ENCODE results near the gene NEO1.
A peak's percentile ranks its signal among the peaks of the same experiment; 100 is the strongest.

Gene NEO1

DNA sequence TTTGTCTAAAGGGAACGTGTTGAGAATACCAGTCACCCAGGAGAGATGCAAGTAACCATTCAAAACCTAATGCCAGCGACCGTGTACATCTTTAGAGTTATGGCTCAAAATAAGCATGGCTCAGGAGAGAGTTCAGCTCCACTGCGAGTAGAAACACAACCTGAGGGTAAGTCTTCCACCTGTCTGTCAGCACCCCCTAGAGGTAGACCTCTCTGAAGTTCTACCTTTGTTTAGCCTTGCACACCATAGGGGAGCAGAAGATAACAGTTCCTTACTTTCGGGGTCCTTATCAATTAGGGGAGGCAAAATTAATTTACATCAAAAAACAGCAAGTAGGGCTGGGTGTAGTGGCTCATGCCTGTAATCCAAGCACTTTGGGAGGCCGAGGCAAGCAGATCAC is 192.1 kb downstream of the NEO1 start:
- TF ChIP-seq, protein P1, sequence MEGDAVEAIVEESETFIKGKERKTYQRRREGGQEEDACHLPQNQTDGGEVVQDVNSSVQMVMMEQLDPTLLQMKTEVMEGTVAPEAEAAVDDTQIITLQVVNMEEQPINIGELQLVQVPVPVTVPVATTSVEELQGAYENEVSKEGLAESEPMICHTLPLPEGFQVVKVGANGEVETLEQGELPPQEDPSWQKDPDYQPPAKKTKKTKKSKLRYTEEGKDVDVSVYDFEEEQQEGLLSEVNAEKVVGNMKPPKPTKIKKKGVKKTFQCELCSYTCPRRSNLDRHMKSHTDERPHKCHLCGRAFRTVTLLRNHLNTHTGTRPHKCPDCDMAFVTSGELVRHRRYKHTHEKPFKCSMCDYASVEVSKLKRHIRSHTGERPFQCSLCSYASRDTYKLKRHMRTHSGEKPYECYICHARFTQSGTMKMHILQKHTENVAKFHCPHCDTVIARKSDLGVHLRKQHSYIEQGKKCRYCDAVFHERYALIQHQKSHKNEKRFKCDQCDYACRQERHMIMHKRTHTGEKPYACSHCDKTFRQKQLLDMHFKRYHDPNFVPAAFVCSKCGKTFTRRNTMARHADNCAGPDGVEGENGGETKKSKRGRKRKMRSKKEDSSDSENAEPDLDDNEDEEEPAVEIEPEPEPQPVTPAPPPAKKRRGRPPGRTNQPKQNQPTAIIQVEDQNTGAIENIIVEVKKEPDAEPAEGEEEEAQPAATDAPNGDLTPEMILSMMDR (IDR thresholded peaks at IDR 0.05; ENCODE audit: low read depth, low read length), result peak; percentile 31
- in situ Hi-C loops (cut with HindIII; ENCODE audit: low sequenced_read_pairs), result no loop called here
- no peak for DNase-seq (ENCODE audit: low read depth, low spot score)
- H3K4me3 ChIP-seq (ENCODE audit: low read depth, low read length), result no peak overlapping the region

DNA sequence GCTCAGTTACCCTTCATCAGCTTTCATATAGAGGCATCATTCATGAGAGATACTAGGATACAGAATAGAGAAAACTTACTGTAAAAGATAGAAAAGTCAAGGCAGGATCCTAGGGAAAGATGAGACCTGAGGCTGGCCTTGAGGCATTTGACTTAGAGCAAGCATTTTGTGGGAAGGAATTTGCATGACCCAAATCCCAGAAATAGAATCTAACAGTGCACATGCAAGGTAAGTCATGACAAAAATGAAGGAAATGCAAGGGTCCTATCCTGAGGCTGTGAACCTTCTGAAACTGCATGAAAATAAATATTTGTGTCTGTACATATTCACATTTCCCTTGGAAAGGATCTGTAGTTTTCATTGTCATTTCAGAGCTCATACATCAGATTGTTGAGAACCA is 194.2 kb downstream of the NEO1 start:
- TF ChIP-seq, protein P1 (IDR thresholded peaks at IDR 0.05; ENCODE audit: low read depth, low read length), result no peak
- H3K4me3 ChIP-seq (ENCODE audit: low read depth, low read length), result no peak overlapping the region
- in situ Hi-C loops (cut with HindIII; ENCODE audit: low sequenced_read_pairs), result no loop called here
- no peak for DNase-seq (ENCODE audit: low read depth, low spot score)

DNA sequence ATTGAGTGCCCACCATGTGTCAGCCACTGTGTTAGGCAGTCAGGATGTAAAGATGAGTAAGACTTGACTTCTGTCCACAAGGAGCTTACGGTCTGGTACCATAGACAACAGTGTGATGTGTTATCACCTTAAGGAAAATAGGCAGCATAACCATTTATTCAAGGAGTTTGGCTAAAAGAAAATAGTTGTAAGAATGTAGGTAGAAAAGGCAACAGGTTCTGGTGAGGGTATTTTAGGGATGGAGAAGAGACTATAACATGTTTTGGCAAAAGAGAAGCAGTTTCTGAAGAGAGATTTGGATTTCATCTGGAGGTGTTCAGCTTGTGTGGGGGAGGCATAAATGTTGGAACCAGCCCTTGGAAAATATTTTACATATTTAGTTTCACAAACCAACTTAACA is 194.6 kb downstream of the NEO1 start:
- DNase-seq (ENCODE audit: low read depth, low spot score), result no peak
- H3K4me3 ChIP-seq (ENCODE audit: low read depth, low read length), result no peak overlapping the region
- TF ChIP-seq, protein P1 (IDR thresholded peaks at IDR 0.05; ENCODE audit: low read depth, low read length), result no peak
- in situ Hi-C loops (cut with HindIII; ENCODE audit: low sequenced_read_pairs), result no loop called here

DNA sequence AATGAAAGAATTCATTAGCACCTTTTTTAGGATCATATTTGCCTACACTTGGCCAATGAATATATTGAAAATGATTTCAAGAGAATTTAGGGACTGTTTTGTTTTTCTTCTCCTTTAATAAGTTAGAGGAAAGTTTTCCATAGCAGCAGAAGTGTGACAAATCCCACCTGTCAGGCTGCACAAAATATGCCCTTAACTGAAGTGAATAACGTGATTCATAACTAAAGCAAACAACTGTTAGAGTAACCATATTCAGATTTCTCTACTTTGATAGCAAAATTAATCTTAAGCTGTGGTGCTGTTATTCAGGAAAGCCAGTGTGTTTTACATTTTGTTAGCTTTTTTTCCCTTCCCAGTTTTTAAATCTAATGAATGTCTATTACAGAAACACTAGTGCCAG is 195.1 kb downstream of the NEO1 start:
- DNase-seq (ENCODE audit: low read depth, low spot score), result no peak
- in situ Hi-C loops (cut with HindIII; ENCODE audit: low sequenced_read_pairs), result no loop called here
- TF ChIP-seq, protein P1 (IDR thresholded peaks at IDR 0.05; ENCODE audit: low read depth, low read length), result no peak
- no peak overlapping the region for H3K4me3 ChIP-seq (ENCODE audit: low read depth, low read length)

DNA sequence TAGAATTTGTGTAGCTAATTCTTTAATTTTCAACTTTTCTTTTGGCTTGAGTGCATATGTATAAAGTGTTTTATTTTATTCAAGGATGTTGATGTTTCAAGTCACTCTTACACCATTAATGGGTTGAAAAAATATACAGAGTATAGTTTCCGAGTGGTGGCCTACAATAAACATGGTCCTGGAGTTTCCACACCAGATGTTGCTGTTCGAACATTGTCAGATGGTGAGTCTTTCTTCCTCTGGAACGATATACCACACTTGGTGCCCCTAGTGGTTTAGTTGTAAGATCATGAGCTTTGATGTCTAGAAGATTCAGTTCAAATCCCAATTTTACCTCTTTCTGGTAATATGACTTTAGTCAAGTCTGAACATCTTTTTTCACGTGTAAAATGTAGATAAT is 197.2 kb downstream of the NEO1 start:
- TF ChIP-seq, protein P1 (IDR thresholded peaks at IDR 0.05; ENCODE audit: low read depth, low read length), result no peak
- no peak for DNase-seq (ENCODE audit: low read depth, low spot score)
- H3K4me3 ChIP-seq (ENCODE audit: low read depth, low read length), result no peak overlapping the region
- in situ Hi-C loops (cut with HindIII; ENCODE audit: low sequenced_read_pairs), result no loop called here

DNA sequence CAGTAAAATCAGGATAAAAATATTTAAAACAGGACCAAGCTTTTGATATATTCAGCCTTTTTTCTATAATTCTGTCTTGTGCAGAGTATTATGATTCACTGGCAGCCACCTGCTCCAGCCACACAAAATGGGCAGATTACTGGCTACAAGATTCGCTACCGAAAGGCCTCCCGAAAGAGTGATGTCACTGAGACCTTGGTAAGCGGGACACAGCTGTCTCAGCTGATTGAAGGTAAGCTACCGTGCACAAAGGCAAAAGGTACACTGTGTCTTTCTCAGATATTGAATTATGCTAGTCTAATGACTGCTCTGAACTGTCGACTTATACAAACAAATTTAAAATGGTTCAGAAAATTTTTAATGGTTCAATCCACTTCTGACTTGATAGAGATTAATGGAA is 202.3 kb downstream of the NEO1 start:
- TF ChIP-seq, protein P1 (IDR thresholded peaks at IDR 0.05; ENCODE audit: low read depth, low read length), result no peak
- no peak for DNase-seq (ENCODE audit: low read depth, low spot score)
- H3K4me3 ChIP-seq (ENCODE audit: low read depth, low read length), result no peak overlapping the region
- in situ Hi-C loops (cut with HindIII; ENCODE audit: low sequenced_read_pairs), result no loop called here

Measured in astrocyte of the spinal cord (primary cell).